NCI-H82 (cell line): ENCODE measurements around the gene BTG4.
A peak's percentile ranks its signal among the peaks of the same experiment; 100 is the strongest.

Experiments used
- DNase-seq: peaks from one replicate; lab custom pipeline; 2025; lab: John Stamatoyannopoulos, UW

The BTG4 gene

GRCh38 chr11:111494040-111494439, 18.1 kb downstream of the BTG4 start:
- DNase-seq, result peak; percentile 81

GRCh38 chr11:111490496-111490895, 21.7 kb downstream of the BTG4 start:
- DNase-seq, result no peak

- DNase-seq, result no peak
These were observed 28.8 kb downstream of the BTG4 start for GRCh38 chr11:111483431-111483830.

GRCh38 chr11:111479666-111480065, 32.5 kb downstream of the BTG4 start:
- no peak for DNase-seq

GRCh38 chr11:111477898-111478297, 34.3 kb downstream of the BTG4 start:
- no peak for DNase-seq

- DNase-seq, result peak; percentile 54
These were observed 35.2 kb downstream of the BTG4 start for GRCh38 chr11:111476956-111477355.

GRCh38 chr11:111476366-111476765, 35.8 kb downstream of the BTG4 start:
- no peak for DNase-seq

GRCh38 chr11:111474432-111474831, 37.8 kb downstream of the BTG4 start:
- no peak for DNase-seq

- DNase-seq, result no peak
These were observed 40.0 kb downstream of the BTG4 start for GRCh38 chr11:111472228-111472627.

GRCh38 chr11:111469200-111469599, 43.0 kb downstream of the BTG4 start:
- peak; percentile 72 for DNase-seq

GRCh38 chr11:111466615-111467014, 45.6 kb downstream of the BTG4 start:
- no peak for DNase-seq

GRCh38 chr11:111465400-111465799, 46.8 kb downstream of the BTG4 start:
- no peak for DNase-seq

- DNase-seq, result no peak
These were observed 48.9 kb downstream of the BTG4 start for GRCh38 chr11:111463276-111463675.

- DNase-seq, result no peak
These were observed 49.9 kb downstream of the BTG4 start for GRCh38 chr11:111462329-111462728.

- DNase-seq, result no peak
These were observed 50.5 kb downstream of the BTG4 start for GRCh38 chr11:111461460-111462235.

- DNase-seq, result no peak
These were observed 51.3 kb downstream of the BTG4 start for GRCh38 chr11:111460856-111461255.

GRCh38 chr11:111460340-111460739, 51.8 kb downstream of the BTG4 start:
- DNase-seq, result no peak

GRCh38 chr11:111459506-111460270, 52.5 kb downstream of the BTG4 start:
- no peak for DNase-seq

GRCh38 chr11:111457731-111458368, 54.3 kb downstream of the BTG4 start:
- DNase-seq, result no peak

- DNase-seq, result no peak
These were observed 55.1 kb downstream of the BTG4 start for GRCh38 chr11:111456859-111457730.

GRCh38 chr11:111456086-111456858, 55.9 kb downstream of the BTG4 start:
- DNase-seq, result no peak
